RWPE2 (cell line): Measurements from ENCODE around the gene KRTAP10-11.

Experiments
- ATAC-seq: fragments of 200-7000 bp; cut with Tn5 transposase; 3 replicates; pipeline ENCODE4 v1.9.1; 2021; ENCODE audit warnings: low read depth
- DNase-seq: peaks from one replicate; pipeline ENCODE4 v3.0.0-alpha.2; 2020; ENCODE audit warnings: low spot score
- H3K27ac ChIP-seq: fragments of 450-650 bp; 2 replicates; pipeline ENCODE4 v1.5.1; 2017; ENCODE audit warnings: mild to moderate bottlenecking; ENCODE audit not compliant: poor library complexity, severe bottlenecking
- H3K27me3 ChIP-seq: fragments of 250-450 bp; sonication (Bioruptor Pico); 2 replicates; pipeline ENCODE4 v1.5.1; 2021; ENCODE audit warnings: mild to moderate bottlenecking, moderate library complexity; ENCODE audit not compliant: insufficient read depth, poor library complexity, severe bottlenecking
- H3K36me3 ChIP-seq: fragments of 250-450 bp; sonication (Bioruptor Pico); 2 replicates; pipeline ENCODE4 v1.5.1; 2020; ENCODE audit warnings: low read depth, mild to moderate bottlenecking, moderate library complexity
- H3K4me1 ChIP-seq: fragments of 250-450 bp; sonication (Bioruptor Pico); 2 replicates; pipeline ENCODE4 v1.5.1; 2021; ENCODE audit warnings: mild to moderate bottlenecking, moderate library complexity; ENCODE audit not compliant: insufficient read depth, poor library complexity, severe bottlenecking
- H3K4me3 ChIP-seq: fragments of 250-450 bp; sonication (Bioruptor Pico); 2 replicates; pipeline ENCODE4 v1.5.1; 2021; ENCODE audit warnings: mild to moderate bottlenecking, moderate library complexity; ENCODE audit not compliant: severe bottlenecking
- H3K9me3 ChIP-seq: fragments of 250-450 bp; sonication (Bioruptor Pico); 2 replicates; pipeline ENCODE4 v1.5.1; 2021; ENCODE audit warnings: mild to moderate bottlenecking, moderate library complexity; ENCODE audit not compliant: severe bottlenecking
- TF ChIP-seq, protein P1 (sequence below): fragments of 450-650 bp; IDR thresholded peaks from one replicate; pipeline ENCODE4 v1.5.1; 2017; ENCODE audit warnings: mild to moderate bottlenecking, moderate library complexity; ENCODE audit not compliant: poor library complexity, severe bottlenecking

KRTAP10-11 gene

DNA sequence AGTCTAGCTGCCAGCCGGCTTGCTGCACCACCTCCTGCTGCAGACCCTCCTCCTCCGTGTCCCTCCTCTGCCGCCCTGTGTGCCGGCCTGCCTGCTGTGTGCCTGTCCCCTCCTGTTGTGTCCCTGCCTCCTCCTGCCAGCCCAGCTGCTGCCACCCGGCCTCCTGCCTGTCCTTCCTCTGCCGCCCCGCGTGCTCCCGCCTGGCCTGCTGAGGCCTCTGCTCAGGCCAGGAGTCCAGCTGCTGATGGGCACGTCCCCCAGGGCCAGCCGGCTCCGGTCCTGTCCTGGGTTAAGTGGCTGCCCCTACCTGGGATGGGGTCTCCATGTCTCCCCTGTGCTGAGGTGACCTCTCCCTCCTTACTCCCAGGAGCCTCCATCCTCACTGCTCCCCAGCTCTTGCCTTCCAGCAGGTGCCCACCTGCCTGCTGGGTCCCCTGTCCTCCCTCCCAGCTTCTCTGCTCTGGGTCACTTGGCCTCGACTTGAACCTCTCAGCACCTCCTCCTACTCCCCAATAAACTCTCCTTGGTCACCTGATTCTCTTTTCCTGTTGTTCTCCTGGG, 33.5 kb upstream of the KRTAP10-11 start:
- H3K9me3 ChIP-seq, result no peaks in the 10 kb centered on the region
- peaks cover 21% of the 10 kb centered on the region for H3K27me3 ChIP-seq
- TF ChIP-seq, protein P1, sequence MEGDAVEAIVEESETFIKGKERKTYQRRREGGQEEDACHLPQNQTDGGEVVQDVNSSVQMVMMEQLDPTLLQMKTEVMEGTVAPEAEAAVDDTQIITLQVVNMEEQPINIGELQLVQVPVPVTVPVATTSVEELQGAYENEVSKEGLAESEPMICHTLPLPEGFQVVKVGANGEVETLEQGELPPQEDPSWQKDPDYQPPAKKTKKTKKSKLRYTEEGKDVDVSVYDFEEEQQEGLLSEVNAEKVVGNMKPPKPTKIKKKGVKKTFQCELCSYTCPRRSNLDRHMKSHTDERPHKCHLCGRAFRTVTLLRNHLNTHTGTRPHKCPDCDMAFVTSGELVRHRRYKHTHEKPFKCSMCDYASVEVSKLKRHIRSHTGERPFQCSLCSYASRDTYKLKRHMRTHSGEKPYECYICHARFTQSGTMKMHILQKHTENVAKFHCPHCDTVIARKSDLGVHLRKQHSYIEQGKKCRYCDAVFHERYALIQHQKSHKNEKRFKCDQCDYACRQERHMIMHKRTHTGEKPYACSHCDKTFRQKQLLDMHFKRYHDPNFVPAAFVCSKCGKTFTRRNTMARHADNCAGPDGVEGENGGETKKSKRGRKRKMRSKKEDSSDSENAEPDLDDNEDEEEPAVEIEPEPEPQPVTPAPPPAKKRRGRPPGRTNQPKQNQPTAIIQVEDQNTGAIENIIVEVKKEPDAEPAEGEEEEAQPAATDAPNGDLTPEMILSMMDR, result no peak
- no peaks in the 10 kb centered on the region for H3K36me3 ChIP-seq
- no peaks in the 10 kb centered on the region for H3K4me1 ChIP-seq
- H3K27ac ChIP-seq, result no peak overlapping the region
- ATAC-seq, result no peak
- H3K4me3 ChIP-seq, result no peak overlapping the region
- DNase-seq, result peak; percentile 50

DNA sequence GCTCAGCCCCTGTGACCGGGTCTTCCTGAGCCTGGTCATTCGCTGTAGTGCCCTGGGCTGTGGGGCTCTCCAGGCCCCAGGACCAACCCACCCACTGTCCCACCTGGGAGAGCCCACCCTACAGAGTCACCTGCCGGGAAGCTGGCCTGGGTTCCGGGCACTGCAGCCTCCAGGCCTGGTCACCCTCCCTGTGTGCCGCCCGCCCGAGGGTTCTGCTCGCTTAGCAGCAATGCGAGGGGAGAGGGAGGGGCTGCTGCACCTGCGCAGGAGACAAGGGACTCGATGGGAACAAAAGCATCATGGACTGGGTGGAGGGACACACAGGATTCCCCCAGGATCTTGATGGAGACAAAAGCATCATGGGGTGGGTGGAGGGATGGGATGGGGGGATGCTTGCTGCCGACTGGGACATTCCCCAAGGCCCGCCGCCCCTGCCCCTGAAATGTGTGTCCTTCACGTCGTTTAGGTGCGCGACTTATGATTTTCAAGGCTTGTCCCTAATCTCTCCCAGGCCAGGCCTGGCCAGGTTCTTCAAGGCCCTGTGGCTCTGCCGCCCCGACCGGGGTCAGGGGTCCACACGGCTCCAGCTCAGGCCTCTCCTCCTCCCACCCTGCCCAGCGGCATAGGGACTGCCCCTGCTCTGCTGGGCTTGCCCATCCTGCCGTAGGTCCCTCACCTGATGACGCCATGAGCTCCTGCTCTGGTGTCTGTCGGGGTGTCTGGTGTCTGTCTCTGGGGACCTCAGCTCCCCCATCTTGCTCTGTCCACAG, 32.6 kb upstream of the KRTAP10-11 start:
- peaks cover 21% of the 10 kb centered on the region for H3K27me3 ChIP-seq
- no peak overlapping the region for H3K27ac ChIP-seq
- DNase-seq, result peak; percentile 27
- no peaks in the 10 kb centered on the region for H3K36me3 ChIP-seq
- TF ChIP-seq, protein P1, result no peak
- H3K4me1 ChIP-seq, result no peaks in the 10 kb centered on the region
- no peak overlapping the region for H3K4me3 ChIP-seq
- ATAC-seq, result no peak
- H3K9me3 ChIP-seq, result no peaks in the 10 kb centered on the region

DNA sequence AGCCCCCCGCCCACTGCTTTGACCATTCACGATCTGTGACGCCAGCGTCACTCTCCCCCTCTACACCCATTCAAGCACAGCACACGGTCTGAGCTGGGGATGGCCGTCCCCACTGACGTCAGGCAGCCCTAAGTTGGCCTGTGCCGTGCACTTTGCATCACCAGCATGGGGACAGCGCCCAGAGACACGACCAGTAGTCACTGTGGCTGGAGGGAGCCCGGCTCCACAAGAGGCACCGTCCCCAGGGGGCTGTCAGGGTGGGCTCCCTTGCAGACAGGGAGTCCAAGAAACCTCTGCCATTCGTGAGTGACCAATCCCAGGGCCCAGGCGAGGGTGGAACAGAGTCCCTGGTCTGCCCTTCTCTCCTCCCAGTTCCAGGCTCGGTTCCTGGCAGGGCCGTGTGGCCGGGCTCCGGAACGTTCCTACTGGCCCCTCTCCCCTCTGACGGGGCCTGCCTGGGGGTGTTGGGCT, 32.0 kb upstream of the KRTAP10-11 start:
- no peaks in the 10 kb centered on the region for H3K36me3 ChIP-seq
- no peak overlapping the region for H3K27ac ChIP-seq
- no peaks in the 10 kb centered on the region for H3K9me3 ChIP-seq
- TF ChIP-seq, protein P1, result no peak
- H3K4me1 ChIP-seq, result no peaks in the 10 kb centered on the region
- H3K4me3 ChIP-seq, result no peak overlapping the region
- peaks cover 21% of the 10 kb centered on the region for H3K27me3 ChIP-seq
- ATAC-seq (no peak), DNase-seq (peak; percentile 23)

DNA sequence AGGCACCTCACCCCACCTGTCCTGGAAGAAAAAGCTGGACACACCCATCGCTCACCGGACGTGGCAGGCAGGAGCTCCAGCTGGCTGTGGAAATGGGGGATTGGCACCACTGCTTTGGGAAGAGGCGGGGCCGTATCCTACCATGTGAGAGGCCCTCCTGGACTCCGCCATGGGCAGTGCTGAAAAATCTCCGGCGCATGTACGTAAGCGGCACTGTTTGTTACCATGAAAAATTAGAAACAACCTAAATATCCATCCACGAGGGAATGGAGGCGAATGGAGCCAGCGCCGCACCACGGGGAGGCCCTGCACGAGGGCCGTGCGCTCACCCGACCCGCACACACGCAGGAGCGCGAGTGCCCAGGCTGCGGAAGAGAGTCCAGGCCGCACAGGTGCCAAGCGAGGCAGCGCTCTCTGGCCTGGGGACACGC, 31.2 kb upstream of the KRTAP10-11 start:
- Histone ChIP-seq H3K36me3 (no peaks in the 10 kb centered on the region), H3K9me3 (no peaks in the 10 kb centered on the region), H3K4me1 (no peaks in the 10 kb centered on the region), H3K4me3 (no peak overlapping the region), H3K27ac (no peak overlapping the region), H3K27me3 (peaks cover 21% of the 10 kb centered on the region)
- TF ChIP-seq, protein P1, result no peak
- DNase-seq (no peak), ATAC-seq (no peak)

DNA sequence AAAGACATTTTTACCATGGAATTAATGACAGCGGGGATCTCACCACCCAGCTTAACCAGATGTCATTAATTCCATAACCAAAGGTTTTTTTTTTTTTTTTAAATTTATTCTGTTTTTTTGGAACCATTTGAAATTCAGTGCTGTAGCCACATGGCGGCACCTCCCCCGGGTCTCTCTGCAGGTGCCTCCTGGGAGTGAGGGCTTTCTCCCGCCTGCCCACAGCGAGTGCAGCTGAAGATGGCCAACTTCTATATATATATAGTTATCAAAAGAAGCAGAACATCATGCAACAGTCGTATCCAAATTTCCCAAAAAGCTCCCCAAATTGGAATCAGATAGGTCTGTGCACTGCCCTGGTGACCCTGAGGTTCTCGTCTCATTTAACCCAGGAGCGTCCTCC, 30.7 kb upstream of the KRTAP10-11 start:
- ATAC-seq, result no peak

More for the DNA sequence above, 30.7 kb upstream of the KRTAP10-11 start:
- no peak for DNase-seq
- Histone ChIP-seq H3K4me3 (no peak overlapping the region), H3K27me3 (peaks cover 21% of the 10 kb centered on the region), H3K36me3 (no peaks in the 10 kb centered on the region), H3K27ac (no peak overlapping the region), H3K9me3 (no peaks in the 10 kb centered on the region), H3K4me1 (no peaks in the 10 kb centered on the region)
- TF ChIP-seq, protein P1, result no peak
